ENCODE measurements around the gene PARP8.
A peak's percentile ranks its signal among the peaks of the same experiment; 100 is the strongest.
"Not testable (repeated sequence)": the region's sequence is repeated elsewhere in the genome, so short reads cannot be mapped to it uniquely, and the experiment has no call there.

Gene PARP8

GRCh38 chr5:50687548-50687947, 21.1 kb downstream of the PARP8 start:
- DNase-seq: no peak

DNA sequence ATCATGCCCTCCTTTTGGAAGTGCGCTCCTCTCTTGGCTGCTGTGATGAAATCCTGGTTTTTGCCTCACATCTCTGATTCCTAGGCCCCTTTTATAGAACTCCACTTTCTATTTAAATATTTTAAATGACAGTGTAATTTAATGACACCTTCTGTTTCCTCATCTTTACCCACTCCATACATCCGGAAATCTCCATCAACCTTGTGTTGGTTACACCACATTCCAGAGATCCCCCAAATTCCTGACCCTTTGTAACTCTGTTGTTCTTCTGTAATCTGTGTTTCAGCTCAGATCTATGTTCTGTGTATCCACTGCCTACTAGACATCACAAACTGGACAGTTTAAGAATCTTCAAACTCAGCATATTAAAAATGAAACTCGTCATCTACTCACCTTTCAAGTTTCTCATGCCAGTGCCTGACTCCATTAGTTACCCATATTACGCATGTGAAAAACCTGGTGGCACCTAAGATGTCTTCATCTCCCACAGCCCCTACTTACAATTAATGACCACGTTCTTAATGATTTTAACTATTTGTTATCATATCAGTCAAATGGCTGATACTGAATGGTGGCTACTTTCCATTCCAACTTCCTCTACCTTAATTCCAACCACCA, 25.1 kb downstream of the PARP8 start:
- no peak for DNase-seq

GRCh38 chr5:50694027-50694590, 27.7 kb downstream of the PARP8 start:
- no peak for DNase-seq

DNA sequence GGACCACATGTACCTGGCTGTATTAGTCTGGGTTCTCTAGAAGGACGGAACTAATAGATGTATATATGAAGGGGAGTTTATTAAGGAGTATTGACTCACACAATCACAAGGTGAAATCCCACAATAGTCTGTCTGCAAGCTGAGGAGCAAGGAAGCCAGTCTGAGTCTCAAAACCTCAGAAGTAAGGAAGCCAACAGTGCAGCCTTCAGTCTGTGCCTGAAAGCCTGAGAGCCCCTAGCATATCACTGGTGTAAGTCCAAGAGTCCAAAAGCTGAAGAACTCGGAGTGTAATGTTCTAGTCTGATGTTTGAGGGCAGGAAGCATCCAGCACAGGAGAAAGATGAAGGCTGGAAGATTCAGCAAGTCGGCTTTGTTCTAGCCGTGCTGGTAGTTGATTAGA, 28.2 kb downstream of the PARP8 start:
- DNase-seq: not testable (repeated sequence)

DNA sequence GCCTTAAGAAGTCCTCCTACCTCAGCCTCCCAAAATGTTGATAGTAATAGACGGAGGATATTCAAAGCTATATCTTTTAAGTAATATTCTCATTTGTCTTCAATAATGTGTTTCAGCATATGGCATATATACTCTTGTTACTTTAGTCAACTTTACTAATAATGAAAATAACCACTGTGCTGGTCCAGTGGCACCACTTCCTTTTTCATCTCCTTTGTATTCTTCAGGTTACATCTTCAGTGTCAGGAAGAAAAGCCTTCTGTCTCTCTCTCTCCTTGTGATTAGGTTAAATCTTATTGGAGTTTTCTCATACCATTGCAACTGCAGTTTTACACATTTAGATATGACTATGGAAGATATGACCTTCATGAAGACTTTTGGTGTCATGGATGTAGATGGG, 31.3 kb downstream of the PARP8 start:
- DNase-seq: no peak

DNA sequence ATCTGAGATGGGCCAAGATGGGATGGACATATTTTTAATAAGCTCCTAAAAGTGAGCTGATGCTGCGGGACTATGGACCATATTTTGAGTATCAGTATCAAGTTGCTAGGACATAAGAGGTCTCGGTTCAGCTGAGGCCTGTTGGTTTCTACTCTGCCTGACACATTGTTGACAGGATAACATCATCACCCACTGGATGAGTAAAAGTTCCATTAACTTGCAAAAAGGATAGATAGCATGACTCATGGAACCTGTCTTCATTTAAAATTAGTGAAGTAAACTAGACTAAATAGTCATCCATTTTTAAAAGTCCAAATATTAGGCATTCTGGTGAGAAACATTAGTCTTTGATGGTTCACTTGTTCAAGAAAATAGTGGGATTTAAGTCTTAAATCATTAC, 33.3 kb downstream of the PARP8 start:
- no peak for DNase-seq

- DNase-seq: no peak
Measured at GRCh38 chr5:50700706-50701105, 34.3 kb downstream of the PARP8 start.

GRCh38 chr5:50702615-50703366, 36.4 kb downstream of the PARP8 start:
- no peak for DNase-seq

DNA sequence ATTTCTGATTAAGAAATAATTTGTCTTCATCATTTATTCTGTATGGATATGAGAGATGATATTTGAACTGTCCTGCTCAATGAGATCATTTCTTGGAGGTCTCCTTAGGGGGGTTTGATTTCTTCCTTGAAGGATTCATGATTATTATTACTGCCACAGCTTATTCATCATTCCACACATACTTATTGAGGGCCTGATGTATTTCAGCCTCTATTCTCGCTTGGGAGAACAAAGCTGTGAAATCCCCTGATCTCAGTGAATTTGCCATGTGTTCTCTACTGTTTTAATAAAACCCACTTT, 36.9 kb downstream of the PARP8 start:
- no peak for DNase-seq

DNA sequence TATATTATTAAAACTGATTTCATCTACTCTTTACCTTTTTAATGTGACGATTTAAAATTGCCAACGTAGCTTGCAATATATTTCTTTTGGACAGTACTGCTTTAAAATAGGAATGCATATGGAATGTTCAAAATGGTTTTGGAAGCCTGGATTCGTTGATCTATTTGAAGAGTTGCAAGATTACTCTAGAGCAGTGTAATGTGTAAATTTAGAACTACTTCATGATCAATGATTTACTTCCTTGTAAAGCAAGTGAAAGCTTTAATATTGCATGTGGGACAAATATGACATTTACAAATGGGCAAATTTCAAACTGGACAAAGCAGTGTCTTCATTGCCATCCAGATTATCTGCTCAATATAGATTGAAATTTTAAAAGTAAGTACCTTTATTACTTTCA, 38.3 kb downstream of the PARP8 start:
- no peak for DNase-seq

DNA sequence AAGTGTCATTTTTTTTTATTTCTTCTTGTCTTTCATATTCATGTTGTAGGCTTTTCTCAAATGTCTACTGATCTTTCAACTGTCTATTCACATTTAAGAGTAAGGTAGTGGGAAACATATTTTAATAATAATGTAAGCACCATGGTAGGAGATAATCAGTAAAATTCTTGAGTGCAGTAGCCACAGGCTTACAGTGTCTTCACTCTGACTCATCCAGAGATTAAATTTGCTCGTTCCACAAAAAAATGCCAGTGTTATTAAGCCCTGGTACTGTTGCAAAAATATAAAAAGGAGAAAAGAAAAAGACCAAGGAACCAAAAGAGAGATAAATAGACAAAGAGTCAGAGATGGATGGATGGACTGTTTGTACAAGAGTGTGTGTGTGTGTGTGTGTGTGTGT, 43.0 kb downstream of the PARP8 start:
- DNase-seq: no peak

DNA sequence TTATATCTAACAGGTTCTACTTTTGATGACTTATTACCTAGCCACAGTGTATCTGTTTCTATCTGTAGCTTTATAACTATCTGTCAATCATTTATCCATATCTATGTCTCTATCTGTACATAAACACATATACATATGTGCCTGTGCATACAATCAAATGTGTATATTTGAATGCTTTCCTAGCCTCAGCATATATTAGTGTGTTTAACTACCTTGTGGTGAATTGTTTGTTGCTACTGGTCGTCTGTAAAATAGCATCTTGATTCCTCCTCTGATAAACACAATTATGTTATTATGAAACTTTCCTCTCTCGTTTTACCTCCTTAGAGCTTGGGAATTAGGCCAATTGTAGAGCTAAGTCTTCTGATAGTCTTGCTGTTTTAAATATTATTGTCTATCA, 44.4 kb downstream of the PARP8 start:
- DNase-seq: no peak

DNA sequence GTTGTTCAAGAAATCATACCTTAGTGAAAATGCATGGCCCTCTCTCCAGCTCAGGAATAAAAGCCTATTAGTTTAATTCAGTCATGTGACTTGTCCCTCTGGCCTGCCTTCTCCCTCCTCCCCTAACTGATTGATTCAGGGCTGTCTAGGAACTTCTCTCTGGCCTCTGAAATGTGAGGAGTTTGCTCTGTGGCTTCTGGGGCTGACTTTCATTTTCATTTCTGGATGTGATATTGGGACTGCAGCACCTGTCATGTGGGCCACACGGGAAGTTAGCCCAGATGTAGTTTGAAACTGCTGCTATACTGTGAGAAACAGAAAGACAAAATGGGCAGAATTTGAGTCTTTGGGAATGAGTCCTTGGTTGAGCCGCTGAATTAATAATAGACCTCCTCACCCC, 44.8 kb downstream of the PARP8 start:
- DNase-seq: peak; percentile 27

DNA sequence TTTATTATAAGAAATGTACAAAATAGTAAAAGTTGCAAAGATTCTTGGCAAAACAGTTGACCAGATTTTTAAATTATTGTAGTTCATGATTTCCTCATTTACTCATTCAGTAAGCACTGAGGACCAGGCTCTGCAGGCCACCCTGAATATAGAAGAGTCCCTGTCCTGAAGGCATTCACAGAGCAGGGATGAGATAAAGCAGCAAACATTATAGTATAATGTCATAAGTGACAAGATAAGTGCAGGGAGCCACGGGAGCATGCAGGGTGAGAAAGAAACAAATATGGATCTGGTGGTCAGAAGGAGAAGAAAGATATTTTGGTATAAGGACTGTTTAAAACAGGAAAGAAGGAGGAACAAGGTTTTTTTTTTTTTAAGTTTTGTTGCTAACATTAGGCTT, 46.0 kb downstream of the PARP8 start:
- no peak for DNase-seq

DNA sequence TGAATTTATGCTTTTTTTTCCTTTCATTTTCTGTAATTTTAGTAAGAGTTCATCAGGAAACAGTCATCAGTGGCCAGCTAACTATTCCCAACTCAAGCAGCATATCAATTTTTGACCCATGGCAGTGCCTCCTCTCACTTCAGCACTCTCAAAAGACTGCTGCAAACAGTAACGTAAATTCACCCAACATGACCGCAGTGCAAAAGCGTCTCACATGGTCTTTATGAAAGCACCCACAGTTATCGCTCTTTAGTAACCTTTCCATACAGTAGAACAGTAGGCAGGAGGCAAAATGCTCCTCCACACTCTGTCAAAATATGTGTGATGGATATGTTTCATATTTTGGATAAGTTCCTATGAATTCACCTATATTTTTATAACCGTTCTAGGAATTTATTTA, 48.6 kb downstream of the PARP8 start:
- DNase-seq: no peak

- DNase-seq: no peak
Measured at GRCh38 chr5:50716134-50716533, 49.7 kb downstream of the PARP8 start.

- DNase-seq: no peak
Measured at GRCh38 chr5:50717651-50718050, 51.2 kb downstream of the PARP8 start.

GRCh38 chr5:50720061-50720710, 53.7 kb downstream of the PARP8 start:
- no peak for DNase-seq

DNA sequence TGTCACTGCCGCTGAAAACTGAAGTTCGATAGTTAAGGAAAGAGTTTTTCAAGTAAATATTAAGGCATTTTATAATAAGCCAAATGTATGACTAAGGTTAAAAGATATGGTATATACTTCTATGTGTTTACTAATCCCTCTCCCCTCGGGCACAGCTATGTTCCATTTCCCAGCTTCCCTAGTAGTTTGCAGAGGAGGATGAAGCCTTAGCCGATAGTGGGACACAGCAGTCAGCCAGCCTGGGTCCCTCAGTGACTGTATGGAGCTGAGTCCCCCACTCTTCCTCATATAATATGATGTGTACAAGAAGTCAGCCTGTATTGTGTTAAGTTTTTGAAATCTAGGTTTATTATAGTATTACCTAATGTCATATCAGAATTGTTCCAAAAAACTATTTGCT, 55.8 kb downstream of the PARP8 start:
- no peak for DNase-seq

- no peak for DNase-seq
Measured at GRCh38 chr5:50724262-50724661, 57.8 kb downstream of the PARP8 start.

DNA sequence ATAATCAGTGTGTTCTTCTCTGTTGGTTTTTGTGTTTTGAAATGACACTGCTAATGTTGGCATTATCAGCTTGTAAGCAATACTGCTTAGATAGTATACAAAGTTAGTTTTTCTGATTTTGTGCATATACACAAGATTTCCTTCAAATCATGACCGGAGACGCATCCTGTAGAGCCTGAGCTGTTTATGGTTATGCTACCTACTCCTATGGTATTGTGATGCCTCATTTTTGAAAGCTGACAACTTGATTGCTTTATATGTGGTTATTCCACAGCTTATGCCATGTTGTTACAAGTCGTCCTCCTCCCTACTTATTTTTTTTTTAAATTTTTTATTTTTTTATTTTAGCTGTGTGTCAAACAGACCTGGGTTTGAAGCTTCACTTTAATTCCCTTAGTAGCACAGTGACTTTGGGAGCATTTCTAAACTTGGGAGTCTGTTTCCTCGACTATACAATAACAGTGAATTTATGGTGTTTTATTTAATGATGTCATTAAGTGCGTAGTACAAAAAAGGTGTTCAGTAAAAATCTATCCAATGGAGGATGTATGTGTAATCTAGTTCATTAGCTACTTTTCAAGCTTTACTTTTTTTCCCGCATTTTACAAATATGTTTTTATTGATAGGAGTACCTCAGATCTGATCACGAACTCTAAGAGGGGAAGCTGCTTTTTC, 59.5 kb downstream of the PARP8 start:
- no peak for DNase-seq

- DNase-seq: no peak
Measured at GRCh38 chr5:50726475-50727148, 60.2 kb downstream of the PARP8 start.

- no peak for DNase-seq
Measured at GRCh38 chr5:50727149-50727496, 60.7 kb downstream of the PARP8 start.
